ENCODE data around the gene HTRA2. TPM values are rescaled to one million over a fixed set of nuclear protein-coding genes. Genes with fewer than 3 reads are reported as not detected.
"Not testable (repeated sequence)": the region's sequence is repeated elsewhere in the genome, so short reads cannot be mapped to it uniquely, and the experiment has no call there.

Gene HTRA2
- total RNA-seq, 1 donor from 2014 or later = 42.7 TPM

DNA sequence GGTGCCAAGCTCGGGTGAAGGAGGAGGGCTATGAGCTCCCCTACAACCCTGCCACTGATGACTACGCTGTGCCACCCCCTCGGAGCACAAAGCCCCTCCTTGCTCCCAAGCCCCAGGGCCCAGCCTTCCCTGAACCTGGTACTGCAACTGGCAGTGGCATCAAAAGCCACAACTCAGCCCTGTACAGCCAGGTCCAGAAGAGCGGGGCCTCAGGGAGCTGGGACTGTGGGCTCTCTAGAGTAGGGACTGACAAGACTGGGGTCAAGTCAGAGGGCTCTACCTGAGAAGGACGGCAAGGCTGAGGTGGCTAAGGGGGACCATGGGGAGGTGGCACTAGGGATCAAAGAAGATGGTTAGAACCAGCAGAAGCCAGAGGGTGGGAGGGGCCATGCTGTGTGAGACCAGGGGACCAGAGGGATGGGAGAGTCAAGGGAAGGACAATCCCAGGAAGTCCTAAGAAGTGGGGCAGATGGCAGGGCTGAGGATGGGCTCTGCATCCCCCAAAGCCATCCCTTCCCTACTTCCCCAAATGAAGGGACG lies 27.2 kb downstream of the HTRA2 start:
- H3K27ac Mint-ChIP-seq = no peak overlapping the region
- no peak overlapping the region for H3K4me3 Mint-ChIP-seq
- TF ChIP-seq, protein P1, sequence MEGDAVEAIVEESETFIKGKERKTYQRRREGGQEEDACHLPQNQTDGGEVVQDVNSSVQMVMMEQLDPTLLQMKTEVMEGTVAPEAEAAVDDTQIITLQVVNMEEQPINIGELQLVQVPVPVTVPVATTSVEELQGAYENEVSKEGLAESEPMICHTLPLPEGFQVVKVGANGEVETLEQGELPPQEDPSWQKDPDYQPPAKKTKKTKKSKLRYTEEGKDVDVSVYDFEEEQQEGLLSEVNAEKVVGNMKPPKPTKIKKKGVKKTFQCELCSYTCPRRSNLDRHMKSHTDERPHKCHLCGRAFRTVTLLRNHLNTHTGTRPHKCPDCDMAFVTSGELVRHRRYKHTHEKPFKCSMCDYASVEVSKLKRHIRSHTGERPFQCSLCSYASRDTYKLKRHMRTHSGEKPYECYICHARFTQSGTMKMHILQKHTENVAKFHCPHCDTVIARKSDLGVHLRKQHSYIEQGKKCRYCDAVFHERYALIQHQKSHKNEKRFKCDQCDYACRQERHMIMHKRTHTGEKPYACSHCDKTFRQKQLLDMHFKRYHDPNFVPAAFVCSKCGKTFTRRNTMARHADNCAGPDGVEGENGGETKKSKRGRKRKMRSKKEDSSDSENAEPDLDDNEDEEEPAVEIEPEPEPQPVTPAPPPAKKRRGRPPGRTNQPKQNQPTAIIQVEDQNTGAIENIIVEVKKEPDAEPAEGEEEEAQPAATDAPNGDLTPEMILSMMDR (conservative IDR thresholded peaks at IDR 0.05) = no peak
- no peaks in the 10 kb centered on the region for H3K36me3 Mint-ChIP-seq
- no peak for DNase-seq (ENCODE audit: extremely low spot score, unreplicated experiment)
- peaks cover 69% of the 10 kb centered on the region for H3K27me3 Mint-ChIP-seq
- H3K9me3 Mint-ChIP-seq = no peaks in the 10 kb centered on the region
- H3K4me1 Mint-ChIP-seq (ENCODE audit: unreplicated experiment) = peaks cover 8% of the 10 kb centered on the region

DNA sequence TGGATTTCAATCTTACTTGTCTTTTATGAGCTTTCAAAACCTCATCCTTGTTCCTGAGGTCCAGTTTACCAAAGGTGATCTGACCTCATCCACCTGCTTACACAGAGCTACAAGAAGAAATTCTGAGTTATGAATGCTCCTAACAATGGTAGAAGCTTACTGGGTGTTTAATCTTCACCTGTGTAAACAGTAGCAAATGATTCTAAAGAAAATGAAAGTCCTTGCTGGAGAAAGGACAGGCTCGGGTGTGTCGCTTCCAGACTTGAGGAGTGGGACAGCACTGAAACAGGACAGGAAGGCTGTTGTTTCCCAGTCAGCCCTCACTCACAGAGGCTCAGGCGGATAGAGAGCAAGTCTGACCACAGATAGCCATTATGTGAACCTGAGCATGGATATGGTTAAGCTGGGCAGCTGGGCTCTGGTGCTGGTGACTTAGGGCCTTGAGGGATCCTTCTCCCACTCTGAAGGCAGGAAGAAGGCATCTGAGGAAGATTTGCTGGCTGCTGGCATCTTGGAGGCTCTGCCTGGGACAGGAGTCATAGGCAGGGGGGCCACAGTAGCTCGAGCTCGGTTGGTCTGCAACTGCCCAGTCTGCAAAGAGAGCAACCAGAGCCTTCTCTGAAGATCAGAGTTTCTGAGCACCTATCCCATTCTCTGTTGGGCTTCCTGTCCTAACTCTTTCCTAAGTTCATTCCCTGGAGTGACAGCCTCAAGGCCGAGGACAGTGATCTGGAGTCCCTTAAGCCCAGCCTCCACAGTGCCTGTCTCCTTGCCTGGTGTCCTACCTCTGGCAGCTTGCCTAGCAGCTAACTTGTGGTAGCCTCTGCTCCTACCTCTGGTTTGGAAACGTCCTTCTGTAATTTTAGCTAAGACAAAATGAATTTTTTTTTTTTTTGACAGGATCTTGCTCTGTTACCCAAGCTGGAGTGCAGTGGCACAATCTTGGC lies 28.8 kb downstream of the HTRA2 start:
- H3K27me3 Mint-ChIP-seq = peaks cover 75% of the 10 kb centered on the region
- peak overlapping the region; percentile 21 for H3K4me3 Mint-ChIP-seq
- no peaks in the 10 kb centered on the region for H3K4me1 Mint-ChIP-seq (ENCODE audit: unreplicated experiment)

DNA sequence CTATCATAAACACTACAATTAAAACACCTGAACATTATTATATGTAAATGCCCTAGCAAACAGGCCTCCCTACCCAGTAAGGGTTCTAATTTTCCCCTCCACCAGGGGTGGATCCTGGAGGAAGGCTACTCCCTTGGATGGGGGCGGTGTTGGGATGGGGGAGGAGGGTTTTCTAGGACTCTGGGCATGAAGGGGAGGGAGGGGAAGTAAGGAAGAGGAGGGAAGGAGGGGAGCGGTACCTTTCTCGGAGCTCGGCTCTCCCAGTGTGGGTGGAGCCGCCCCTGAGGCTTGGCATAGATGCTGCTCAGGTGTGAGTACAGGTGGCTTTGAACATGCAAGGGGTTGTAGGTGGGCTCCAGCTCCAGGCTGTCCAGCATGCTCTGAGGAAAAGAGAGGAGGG lies 30.2 kb downstream of the HTRA2 start:
- no peak for DNase-seq (ENCODE audit: extremely low spot score, unreplicated experiment)
- Mint-ChIP-seq H3K36me3 (no peaks in the 10 kb centered on the region), H3K27me3 (peaks cover 82% of the 10 kb centered on the region), H3K27ac (no peak overlapping the region), H3K9me3 (no peaks in the 10 kb centered on the region), H3K4me1 (ENCODE audit: unreplicated experiment) (no peaks in the 10 kb centered on the region), H3K4me3 (no peak overlapping the region)
- TF ChIP-seq, protein P1 (conservative IDR thresholded peaks at IDR 0.05) = no peak

More for the DNA sequence above, 28.8 kb downstream of the HTRA2 start:
- TF ChIP-seq, protein P1 (conservative IDR thresholded peaks at IDR 0.05) = no peak
- no peak for DNase-seq (ENCODE audit: extremely low spot score, unreplicated experiment)
- no peaks in the 10 kb centered on the region for H3K9me3 Mint-ChIP-seq
- peak overlapping the region; percentile 23 for H3K27ac Mint-ChIP-seq
- H3K36me3 Mint-ChIP-seq = no peaks in the 10 kb centered on the region

DNA sequence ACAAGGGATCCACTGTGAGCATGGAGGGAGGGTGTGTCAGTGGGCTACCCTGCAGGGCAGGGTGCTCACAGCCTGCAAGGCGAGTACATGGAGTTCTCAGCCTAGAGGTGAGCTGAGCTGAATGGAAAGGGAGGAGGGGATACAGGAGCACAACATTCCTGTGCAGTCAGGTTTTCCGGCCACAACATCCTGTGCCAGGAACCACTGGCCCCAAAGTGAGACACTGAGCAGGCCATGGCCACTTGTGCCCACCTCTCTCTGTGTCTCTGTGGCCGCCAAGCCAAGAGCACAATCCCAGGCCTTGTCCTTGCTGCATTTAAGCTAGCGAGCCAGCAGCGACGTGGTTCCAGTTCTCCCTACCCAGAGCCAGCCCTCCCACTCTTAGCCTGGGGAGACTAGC lies 30.9 kb downstream of the HTRA2 start:
- Mint-ChIP-seq H3K27ac (no peak overlapping the region), H3K9me3 (no peaks in the 10 kb centered on the region), H3K27me3 (peaks cover 77% of the 10 kb centered on the region), H3K36me3 (no peaks in the 10 kb centered on the region), H3K4me1 (ENCODE audit: unreplicated experiment) (no peaks in the 10 kb centered on the region), H3K4me3 (no peak overlapping the region)
- TF ChIP-seq, protein P1 (conservative IDR thresholded peaks at IDR 0.05) = no peak
- DNase-seq (ENCODE audit: extremely low spot score, unreplicated experiment) = no peak

DNA sequence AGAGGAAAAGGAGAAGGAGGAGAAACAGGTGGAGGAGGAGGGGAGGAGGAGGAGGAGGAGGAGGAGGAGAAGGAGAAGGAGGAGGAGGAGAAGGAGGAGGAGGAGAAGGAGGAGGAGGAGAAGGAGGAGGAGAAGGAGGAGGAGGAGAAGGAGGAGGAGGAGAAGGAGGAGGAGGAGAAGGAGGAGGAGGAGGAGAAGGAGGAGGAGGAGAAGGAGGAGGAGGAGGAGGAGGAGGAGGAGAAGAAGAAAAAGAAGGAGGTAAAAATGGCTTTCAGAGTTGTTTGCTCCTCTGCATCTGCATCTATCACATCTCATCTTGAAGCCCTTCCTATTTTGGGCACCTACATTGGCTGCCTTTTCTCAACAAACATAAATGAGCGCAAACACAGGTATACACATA lies 31.3 kb downstream of the HTRA2 start:
- not testable (repeated sequence) for H3K27ac Mint-ChIP-seq; H3K9me3 Mint-ChIP-seq; DNase-seq (ENCODE audit: extremely low spot score, unreplicated experiment); H3K4me1 Mint-ChIP-seq (ENCODE audit: unreplicated experiment); H3K36me3 Mint-ChIP-seq; H3K4me3 Mint-ChIP-seq
- H3K27me3 Mint-ChIP-seq = peaks cover 81% of the 10 kb centered on the region

DNA sequence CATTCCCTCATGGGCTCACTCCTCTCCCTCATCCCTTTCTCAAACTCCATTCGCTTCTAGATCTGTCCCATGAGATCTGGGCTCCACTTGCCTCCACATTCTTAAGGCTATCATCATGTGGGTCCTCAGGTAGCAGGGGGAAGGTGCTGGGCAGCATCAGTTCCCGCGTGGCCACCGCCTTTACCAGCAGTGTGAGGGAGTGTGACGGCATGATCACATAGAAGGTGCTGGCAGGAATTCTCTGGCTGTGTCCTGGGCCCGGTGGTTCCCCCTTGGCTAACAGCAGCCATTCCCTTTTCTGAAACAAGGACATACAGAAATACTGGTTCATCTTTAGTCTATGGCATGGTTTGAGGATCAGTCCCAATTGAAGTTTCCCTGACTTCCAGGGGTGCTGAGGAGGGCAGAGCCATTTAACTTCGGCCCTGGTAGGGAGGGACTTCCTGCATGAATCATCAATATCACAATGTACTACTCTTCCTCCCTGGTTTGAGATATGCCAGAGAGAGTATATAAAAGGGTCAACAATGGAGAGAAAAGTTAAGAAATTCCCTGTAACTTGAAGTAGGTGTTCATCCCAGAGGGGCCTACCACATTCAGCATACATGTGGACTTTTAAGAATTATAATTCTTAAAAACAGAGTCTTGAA lies 32.5 kb downstream of the HTRA2 start:
- Mint-ChIP-seq H3K4me3 (no peak overlapping the region), H3K27me3 (peaks cover 79% of the 10 kb centered on the region), H3K27ac (no peak overlapping the region), H3K36me3 (no peaks in the 10 kb centered on the region), H3K9me3 (no peaks in the 10 kb centered on the region), H3K4me1 (ENCODE audit: unreplicated experiment) (no peaks in the 10 kb centered on the region)
- DNase-seq (ENCODE audit: extremely low spot score, unreplicated experiment) = no peak
- TF ChIP-seq, protein P1 (conservative IDR thresholded peaks at IDR 0.05) = no peak
